ENCODE measurements around the gene CLUH.
"Not testable (repeated sequence)": the region's sequence is repeated elsewhere in the genome, so short reads cannot be mapped to it uniquely, and the experiment has no call there.

The CLUH gene

DNA sequence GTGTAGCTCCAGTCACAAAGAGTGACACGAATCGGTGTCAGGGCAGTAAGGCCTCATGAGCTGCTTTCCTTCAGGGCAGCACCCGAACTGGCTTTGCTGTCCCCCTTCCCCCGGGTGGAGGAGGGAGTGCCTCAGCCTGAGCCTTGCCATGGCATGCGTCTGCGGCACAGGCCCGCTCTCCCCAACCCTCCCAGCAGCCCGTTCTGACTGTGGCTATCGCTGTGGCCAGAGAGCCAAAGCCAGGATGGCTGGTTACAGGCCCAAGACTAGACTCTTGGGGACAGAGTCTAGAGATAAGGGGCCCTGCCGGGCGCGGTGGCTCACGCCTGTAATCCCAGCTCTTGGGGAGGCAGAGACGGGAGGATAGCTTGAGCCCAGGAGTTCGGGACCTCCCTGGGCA lies 25.9 kb downstream of the CLUH start:
- no peak for DNase-seq

- DNase-seq = no peak
Observed at GRCh38 chr17:2684549-2684948, 27.0 kb downstream of the CLUH start.

DNA sequence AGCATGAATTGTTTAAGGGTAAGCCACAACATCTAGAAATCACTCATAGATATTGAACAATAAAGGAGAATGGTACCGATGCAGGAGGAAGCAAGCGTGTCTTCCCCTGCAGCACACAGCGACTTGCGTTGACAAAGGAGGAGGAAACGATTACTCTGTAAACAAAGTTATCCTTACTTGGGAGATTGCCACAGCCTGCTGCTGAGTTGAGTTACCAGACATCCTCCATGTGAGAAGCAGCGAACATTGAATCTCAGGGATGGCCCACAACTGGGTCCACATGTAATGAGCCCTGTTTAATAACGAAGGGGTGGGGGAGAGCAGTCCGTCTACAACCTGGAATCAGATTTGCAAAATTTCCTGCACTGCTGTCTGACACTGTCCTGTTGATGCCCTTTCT lies 27.7 kb downstream of the CLUH start:
- DNase-seq = no peak

DNA sequence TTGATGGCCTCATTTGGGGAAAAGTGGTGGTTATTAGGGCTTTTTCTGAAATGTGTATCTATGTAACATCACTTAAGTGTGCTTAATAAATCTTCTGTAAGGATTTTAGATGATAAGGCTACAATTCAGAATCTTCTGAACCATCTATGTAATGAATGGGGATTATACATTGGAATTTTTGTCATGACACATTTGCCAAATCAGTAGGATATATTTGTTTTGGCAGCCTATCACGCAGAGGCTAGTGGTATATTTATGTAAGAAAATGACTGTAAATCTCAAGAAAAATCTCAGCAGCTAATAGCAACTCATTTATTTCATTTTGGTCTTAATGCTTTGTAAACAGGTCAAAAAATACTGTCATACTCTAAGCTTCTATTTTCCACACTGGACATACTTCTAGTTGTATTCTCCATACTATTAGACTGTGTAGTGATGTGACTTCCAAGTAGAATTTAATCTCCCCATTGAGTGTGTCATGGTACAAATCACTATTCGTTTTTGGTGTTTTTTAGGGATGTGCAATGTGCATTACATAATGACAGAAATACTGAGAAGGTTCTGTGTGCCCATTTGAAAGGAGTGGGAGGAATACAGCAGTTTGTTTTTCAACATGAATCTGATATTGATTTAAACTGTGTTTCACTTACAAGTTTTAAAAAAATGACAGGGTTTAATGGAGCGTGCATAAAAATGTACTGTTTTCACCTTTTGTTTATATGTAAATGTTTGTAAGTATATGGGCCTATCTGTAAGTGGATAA lies 29.2 kb downstream of the CLUH start:
- DNase-seq = no peak

DNA sequence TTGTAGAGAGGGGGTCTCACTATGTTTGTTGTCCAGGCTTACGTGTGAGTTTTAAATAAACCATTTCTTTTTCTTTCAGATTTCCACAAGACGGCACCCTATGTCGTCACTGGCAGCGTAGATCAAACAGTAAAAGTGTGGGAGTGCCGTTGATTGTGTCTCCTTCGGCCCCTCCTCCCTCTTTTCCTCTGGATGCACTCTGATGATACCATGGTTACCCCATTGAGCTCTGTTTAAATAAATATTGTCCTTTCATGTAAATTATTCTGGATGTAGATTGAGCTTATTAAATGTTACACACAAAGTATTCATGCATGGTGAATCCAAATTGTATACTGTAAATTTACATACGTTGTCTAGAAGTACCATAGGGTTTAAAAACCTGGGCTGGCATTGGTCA lies 29.9 kb downstream of the CLUH start:
- peak in 1 of 2 experiments; percentile 12 for DNase-seq

- DNase-seq = no peak
Observed at GRCh38 chr17:2680961-2681360, 30.6 kb downstream of the CLUH start.

GRCh38 chr17:2679247-2679646 lies 32.3 kb downstream of the CLUH start:
- DNase-seq = not testable (repeated sequence)

DNA sequence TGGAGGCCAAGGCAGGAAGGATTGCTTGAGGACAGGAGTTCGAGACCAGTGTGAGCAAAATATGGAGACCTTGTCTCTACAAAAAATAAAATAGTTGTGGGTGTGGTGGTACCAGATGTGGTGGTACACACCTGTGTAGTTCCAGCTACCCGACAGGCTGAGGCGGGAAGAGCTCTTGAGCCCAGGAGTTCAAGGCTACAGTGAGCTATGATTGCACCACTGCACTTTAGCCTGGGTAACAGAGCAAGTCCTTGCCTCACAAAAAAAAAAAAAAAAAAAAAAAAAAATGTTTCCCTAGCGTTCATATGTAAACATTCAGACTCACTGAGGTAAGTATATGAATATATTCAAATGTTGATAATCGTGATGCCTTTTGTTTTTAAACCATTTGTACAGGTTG lies 39.5 kb downstream of the CLUH start:
- no peak for DNase-seq

GRCh38 chr17:2660410-2660809 lies 51.2 kb downstream of the CLUH start:
- DNase-seq = not testable (repeated sequence)

GRCh38 chr17:2659337-2659736 lies 52.2 kb downstream of the CLUH start:
- not testable (repeated sequence) for DNase-seq

- DNase-seq = no peak
Observed at GRCh38 chr17:2656283-2656682, 55.3 kb downstream of the CLUH start.

- DNase-seq = no peak
Observed at GRCh38 chr17:2655546-2655945, 56.0 kb downstream of the CLUH start.

GRCh38 chr17:2652911-2653310 lies 58.7 kb downstream of the CLUH start:
- DNase-seq = not testable (repeated sequence)

- no peak for DNase-seq
Observed at GRCh38 chr17:2649191-2649590, 62.4 kb downstream of the CLUH start.

DNA sequence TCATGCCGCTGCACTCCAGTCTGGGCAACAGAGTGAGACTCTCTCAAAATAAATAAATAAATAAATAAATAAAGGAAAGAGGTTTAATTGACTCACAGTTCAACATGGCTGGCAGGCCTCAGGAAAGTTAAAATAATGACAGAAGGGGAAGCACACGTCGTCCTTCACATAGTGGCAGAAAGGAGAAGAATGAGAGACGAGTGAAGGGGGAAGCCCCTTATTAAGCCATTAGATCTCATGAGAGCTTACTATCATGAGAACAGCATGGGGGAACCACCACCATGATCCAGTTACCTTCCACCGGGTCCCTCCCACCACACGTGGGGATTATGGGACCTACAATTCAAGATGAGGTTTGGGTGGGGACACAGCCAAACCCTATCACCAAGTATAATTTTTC lies 63.6 kb downstream of the CLUH start:
- DNase-seq = no peak

DNA sequence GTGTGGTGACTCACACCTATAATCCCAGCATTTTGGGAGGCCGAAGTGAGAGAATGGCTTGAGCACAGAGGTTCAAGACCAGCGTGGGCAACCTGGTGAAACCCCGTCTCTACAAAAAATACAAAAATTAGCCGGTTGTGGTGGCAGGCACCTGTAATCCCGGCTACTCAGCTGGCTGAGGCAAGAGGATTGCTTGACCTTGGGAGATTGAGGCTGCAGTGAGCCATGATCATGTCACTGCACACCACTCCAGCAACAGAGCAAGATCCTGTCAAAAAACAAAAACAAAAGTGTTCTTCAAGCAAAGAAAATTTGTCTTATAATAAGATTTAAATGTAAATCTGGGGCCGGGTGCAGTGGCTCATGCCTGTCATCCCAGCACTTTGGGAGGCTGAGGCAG lies 66.6 kb downstream of the CLUH start:
- DNase-seq = no peak
